22Rv1 (cell line): ENCODE data around the gene HBEGF.

Experiments
- CTCF ChIP-seq: fragments of 450-650 bp; IDR thresholded peaks from 2 replicates; pipeline ENCODE4 v1.5.1; 2017; ENCODE audit warnings: mild to moderate bottlenecking
- ZFX ChIP-seq: fragments of 450-650 bp; IDR thresholded peaks from 2 replicates; pipeline ENCODE4 v1.6.1; 2017; ENCODE audit warnings: antibody characterized with exemption, borderline replicate concordance

GRCh38 chr5:140362875-140363630 is 16.6 kb upstream of the HBEGF start:
- TF ChIP-seq CTCF (peak; percentile 98), ZFX (no peak)
